Neural cell (in vitro differentiated cells): ENCODE data around the gene GALNT2. TPM values are rescaled to one million over a fixed set of nuclear protein-coding genes. Genes with fewer than 3 reads are reported as not detected.

Source experiments
- H2AFZ ChIP-seq: fragments of 200-600, 300-800 bp; sonication (generic), shearing (Covaris generic); 2 replicates; pipeline ENCODE4 v1.6.0; 2014; ENCODE audit warnings: low read depth, mild to moderate bottlenecking, antibody characterized with exemption, low read length, moderate library complexity
- H3F3A ChIP-seq: fragments of 200-600 bp; shearing (Covaris generic); 2 replicates; pipeline ENCODE4 v1.6.1; 2016; ENCODE audit warnings: mild to moderate bottlenecking, moderate library complexity, mixed read lengths, antibody characterized with exemption, low read length; ENCODE audit not compliant: insufficient read depth, poor library complexity, severe bottlenecking
- H3K27ac ChIP-seq: fragments of 200-600, 300-800 bp; sonication (generic), shearing (Covaris generic); 2 replicates; pipeline ENCODE4 v1.5.1; 2014; ENCODE audit warnings: mild to moderate bottlenecking, low read length, moderate library complexity
- H3K27me3 ChIP-seq: fragments of 300-800, 200-600 bp; sonication (generic), shearing (Covaris generic); 2 replicates; pipeline ENCODE4 v1.6.0; 2014; ENCODE audit warnings: mild to moderate bottlenecking, low read depth, low read length, moderate library complexity; ENCODE audit not compliant: insufficient read depth
- H3K36me3 ChIP-seq: fragments of 300-800, 200-600 bp; sonication (generic), shearing (Covaris generic); 2 replicates; pipeline ENCODE4 v1.5.1; 2014; ENCODE audit warnings: mild to moderate bottlenecking, antibody characterized with exemption, low read length, moderate library complexity; ENCODE audit not compliant: insufficient read depth
- H3K4me2 ChIP-seq: fragments of 300-800, 200-600 bp; sonication (generic), shearing (Covaris generic); 2 replicates; pipeline ENCODE4 v1.6.0; 2014; ENCODE audit warnings: mild to moderate bottlenecking, low read length
- H3K4me3 ChIP-seq: fragments of 300-800, 200-600 bp; sonication (generic), shearing (Covaris generic); 2 replicates; pipeline ENCODE4 v1.5.1; 2014; ENCODE audit warnings: mild to moderate bottlenecking, low read length, moderate library complexity
- H3K79me2 ChIP-seq: fragments of 200-600 bp; shearing (Covaris generic); replicated peaks from 2 replicates; pipeline ENCODE4 v1.6.0; 2014; ENCODE audit warnings: mild to moderate bottlenecking, low read length, moderate library complexity; ENCODE audit not compliant: insufficient read depth
- H3K9ac ChIP-seq: fragments of 300-800, 200-600 bp; sonication (generic), shearing (Covaris generic); 2 replicates; pipeline ENCODE4 v1.6.1; 2016; ENCODE audit warnings: mild to moderate bottlenecking, low read length, mixed read lengths
- H3K9me2 ChIP-seq: fragments of 200-600 bp; shearing (Covaris generic); 2 replicates; pipeline ENCODE4 v1.6.1; 2016; ENCODE audit warnings: mild to moderate bottlenecking, low read length, mixed read lengths; ENCODE audit not compliant: insufficient read depth
- H3K9me3 ChIP-seq: fragments of 200-600, 300-800 bp; sonication (generic), shearing (Covaris generic); 2 replicates; pipeline ENCODE4 v1.6.1; 2016; ENCODE audit warnings: mild to moderate bottlenecking, mixed run types, low read length, moderate library complexity, mixed read lengths
- H4K20me1 ChIP-seq: fragments of 200-600 bp; shearing (Covaris generic); 2 replicates; pipeline ENCODE4 v1.6.1; 2016; ENCODE audit warnings: mild to moderate bottlenecking, mixed run types; ENCODE audit not compliant: insufficient read depth
- EP300 ChIP-seq: fragments of 450-650 bp; conservative IDR thresholded peaks from 2 replicates; pipeline ENCODE4 v1.6.1; 2014; ENCODE audit warnings: antibody characterized with exemption, mild to moderate bottlenecking, moderate library complexity; ENCODE audit not compliant: poor library complexity, severe bottlenecking
- EZH2 ChIP-seq: fragments of 200-600, 300-800 bp; shearing (Covaris generic), sonication (generic); IDR thresholded peaks from 2 replicates; pipeline ENCODE4 v1.6.1; 2014; ENCODE audit warnings: antibody characterized with exemption, low read length, borderline replicate concordance, mild to moderate bottlenecking; ENCODE audit not compliant: insufficient read depth, poor library complexity, severe bottlenecking
- MXI1 ChIP-seq: fragments of 450-650 bp; conservative IDR thresholded peaks from 2 replicates; pipeline ENCODE4 v1.6.1; 2014; ENCODE audit warnings: antibody characterized with exemption, mild to moderate bottlenecking; ENCODE audit not compliant: poor library complexity, severe bottlenecking
- RAD21 ChIP-seq: fragments of 450-650 bp; conservative IDR thresholded peaks from 2 replicates; pipeline ENCODE4 v1.6.1; 2014; ENCODE audit warnings: antibody characterized with exemption, mild to moderate bottlenecking, moderate library complexity
- REST ChIP-seq: IDR thresholded peaks from 2 replicates; pipeline ENCODE4 v1.6.1; 2012; ENCODE audit warnings: borderline replicate concordance
- SMC3 ChIP-seq: fragments of 450-650 bp; conservative IDR thresholded peaks from 2 replicates; pipeline ENCODE4 v1.6.1; 2014; ENCODE audit warnings: antibody characterized with exemption, mild to moderate bottlenecking, moderate library complexity; ENCODE audit not compliant: poor library complexity
- TAF1 ChIP-seq: IDR thresholded peaks from 2 replicates; pipeline ENCODE4 v1.6.1; 2012; ENCODE audit warnings: low read depth
- polyA plus RNA-seq: library from polyadenylated mRNA; depleted of rRNA; stranded (reverse); fragments of >200 nt; gene quantifications from 2 replicates; pipeline ENCODE4 v1.2.3, GENCODE V29; 2014
- TF ChIP-seq, protein P1 (sequence below): fragments of 450-650 bp; IDR thresholded peaks from 2 replicates; pipeline ENCODE4 v1.5.1; 2014; ENCODE audit warnings: antibody characterized with exemption, mild to moderate bottlenecking, moderate library complexity; ENCODE audit not compliant: poor library complexity, severe bottlenecking

Gene GALNT2
- polyA plus RNA-seq, 1 donor from 2014 or later = 38.8 TPM

DNA sequence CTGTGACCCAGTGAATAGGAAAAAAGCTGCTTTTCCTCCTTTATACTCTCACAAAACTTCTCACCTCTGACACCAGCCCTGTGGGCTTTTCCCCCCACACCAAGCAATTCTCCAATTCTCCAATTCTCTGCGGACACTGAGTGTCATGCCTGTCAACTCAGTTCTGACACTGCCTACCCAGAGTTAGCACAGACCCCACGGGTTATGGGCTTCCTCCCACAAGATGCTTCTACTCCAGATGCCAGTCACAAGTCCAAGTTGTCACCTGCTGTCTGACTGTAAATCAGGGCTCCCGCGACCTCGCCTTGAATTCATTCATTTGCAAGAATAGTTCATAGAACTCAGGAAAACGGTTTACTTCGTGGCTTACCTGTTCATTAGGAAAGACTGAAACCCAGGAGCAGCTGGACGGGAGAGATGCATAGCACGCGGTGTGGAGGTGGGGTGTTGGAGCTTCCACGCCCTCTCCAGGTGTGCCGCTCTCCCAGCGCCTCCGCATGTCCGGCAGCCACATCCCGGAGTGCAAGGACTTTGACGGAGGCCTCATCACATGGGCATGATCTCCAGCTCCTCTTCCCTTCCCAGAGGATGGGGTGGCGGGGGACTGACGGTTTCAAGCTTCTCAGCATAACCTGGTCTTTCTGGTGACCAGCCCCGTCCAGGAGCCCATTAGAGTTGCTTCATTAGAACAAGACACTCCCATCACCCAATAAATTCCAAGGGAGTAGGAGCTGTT lies 204.4 kb downstream of the GALNT2 start:
- H3K9me2 ChIP-seq = no peaks in the 10 kb centered on the region
- no peaks in the 10 kb centered on the region for H3K27me3 ChIP-seq

DNA sequence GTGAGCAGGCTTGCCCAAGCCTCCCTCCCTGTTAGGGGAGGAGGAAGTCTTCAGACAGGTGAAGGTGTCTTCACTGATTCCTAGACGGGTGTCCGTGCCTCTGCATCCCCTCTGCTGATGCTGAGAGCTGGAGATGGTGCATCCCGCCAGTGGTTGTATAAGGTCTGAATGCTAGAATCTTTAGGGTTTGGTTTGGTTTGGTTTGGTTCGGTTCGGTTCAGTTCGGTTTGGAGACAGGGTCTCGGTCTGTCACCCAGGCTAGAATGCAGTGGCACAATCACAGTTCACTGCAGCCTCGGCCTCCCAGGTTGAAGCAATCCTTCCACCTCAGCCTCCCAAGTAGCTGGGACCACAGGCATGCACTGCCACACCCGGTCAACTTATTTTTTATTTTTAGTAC lies 205.5 kb downstream of the GALNT2 start:
- Histone ChIP-seq H3K4me2 (no peak overlapping the region), H3K27ac (no peak overlapping the region), H3K4me3 (no peak overlapping the region), H3K27me3 (no peaks in the 10 kb centered on the region), H3K9me2 (no peaks in the 10 kb centered on the region), H3F3A (peaks cover 3% of the 10 kb centered on the region), H2AFZ (no peak overlapping the region), H4K20me1 (no peaks in the 10 kb centered on the region), H3K9me3 (no peaks in the 10 kb centered on the region), H3K79me2 (no peaks in the 10 kb centered on the region), H3K9ac (no peak overlapping the region), H3K36me3 (no peaks in the 10 kb centered on the region)
- TF ChIP-seq SMC3 = no peak
- TF ChIP-seq TAF1 = no peak
- TF ChIP-seq, protein P1, sequence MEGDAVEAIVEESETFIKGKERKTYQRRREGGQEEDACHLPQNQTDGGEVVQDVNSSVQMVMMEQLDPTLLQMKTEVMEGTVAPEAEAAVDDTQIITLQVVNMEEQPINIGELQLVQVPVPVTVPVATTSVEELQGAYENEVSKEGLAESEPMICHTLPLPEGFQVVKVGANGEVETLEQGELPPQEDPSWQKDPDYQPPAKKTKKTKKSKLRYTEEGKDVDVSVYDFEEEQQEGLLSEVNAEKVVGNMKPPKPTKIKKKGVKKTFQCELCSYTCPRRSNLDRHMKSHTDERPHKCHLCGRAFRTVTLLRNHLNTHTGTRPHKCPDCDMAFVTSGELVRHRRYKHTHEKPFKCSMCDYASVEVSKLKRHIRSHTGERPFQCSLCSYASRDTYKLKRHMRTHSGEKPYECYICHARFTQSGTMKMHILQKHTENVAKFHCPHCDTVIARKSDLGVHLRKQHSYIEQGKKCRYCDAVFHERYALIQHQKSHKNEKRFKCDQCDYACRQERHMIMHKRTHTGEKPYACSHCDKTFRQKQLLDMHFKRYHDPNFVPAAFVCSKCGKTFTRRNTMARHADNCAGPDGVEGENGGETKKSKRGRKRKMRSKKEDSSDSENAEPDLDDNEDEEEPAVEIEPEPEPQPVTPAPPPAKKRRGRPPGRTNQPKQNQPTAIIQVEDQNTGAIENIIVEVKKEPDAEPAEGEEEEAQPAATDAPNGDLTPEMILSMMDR = no peak
- no peak for TF ChIP-seq MXI1
- TF ChIP-seq RAD21 = no peak
- no peak for TF ChIP-seq REST

More for the DNA sequence above, 204.4 kb downstream of the GALNT2 start:
- H3K4me2 ChIP-seq = no peak overlapping the region
- H2AFZ ChIP-seq = no peak overlapping the region
- no peaks in the 10 kb centered on the region for H3K79me2 ChIP-seq
- H3K27ac ChIP-seq = no peak overlapping the region
- no peaks in the 10 kb centered on the region for H3K36me3 ChIP-seq
- no peak overlapping the region for H3K9ac ChIP-seq
- peaks cover 1% of the 10 kb centered on the region for H3F3A ChIP-seq
- no peak overlapping the region for H3K4me3 ChIP-seq
- H4K20me1 ChIP-seq = no peaks in the 10 kb centered on the region
- no peaks in the 10 kb centered on the region for H3K9me3 ChIP-seq
- no peak for TF ChIP-seq REST
- TF ChIP-seq TAF1 = no peak
- no peak for TF ChIP-seq EZH2
- TF ChIP-seq EP300 = no peak
- no peak for TF ChIP-seq MXI1
- no peak for TF ChIP-seq RAD21
